Measurements from ENCODE around the gene DAB2.

The DAB2 gene

DNA sequence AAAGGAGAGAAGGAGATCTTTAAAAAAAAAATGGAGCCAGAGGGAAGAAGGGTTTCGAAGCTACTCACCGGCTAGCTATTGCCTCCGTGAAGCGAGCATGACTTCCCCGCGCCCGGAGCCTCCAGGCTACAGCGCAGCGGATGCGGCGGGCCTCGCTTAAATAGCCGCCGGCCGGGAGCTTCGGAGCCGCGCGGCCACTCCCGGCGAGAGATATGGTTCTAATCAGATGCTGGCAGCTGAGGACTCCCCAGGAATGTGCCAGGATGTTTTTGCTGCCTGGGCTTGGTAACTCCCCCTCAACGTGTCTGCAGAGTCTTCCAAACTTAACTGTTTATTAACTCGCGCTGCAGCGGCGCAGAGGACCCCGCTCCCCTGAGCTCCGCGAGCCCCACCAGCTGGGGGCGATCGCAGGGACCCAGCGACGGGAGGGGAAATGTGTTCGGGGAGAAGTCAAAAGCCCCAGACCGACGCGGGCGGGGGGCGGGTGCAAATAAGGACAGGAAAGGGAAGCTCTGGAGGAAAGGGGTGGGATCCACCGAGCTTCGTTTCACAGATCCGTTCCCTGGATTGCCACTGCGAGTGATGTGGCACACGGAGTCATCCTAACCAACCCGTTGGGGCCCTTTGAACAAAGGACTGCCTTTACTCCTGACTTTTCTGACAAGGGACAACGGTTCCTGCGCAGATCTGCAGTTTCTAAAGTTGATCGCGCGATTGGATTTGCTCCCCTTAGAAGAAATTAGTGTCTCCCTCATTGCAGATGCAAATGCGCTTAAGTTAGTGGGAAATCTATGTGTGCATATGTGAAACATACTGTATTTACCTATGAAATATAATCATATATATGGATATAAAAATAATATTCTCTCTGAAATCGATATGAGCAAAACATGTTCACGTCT is at the start of gene DAB2:
Gene DAB2 (minus strand): TSS at position 245 of the 902 bp plus-strand sequence. CDS start 30,660 bp downstream, outside the sequence.
- in situ Hi-C loops (cut with HindIII; ENCODE audit: low sequenced_read_pairs), result no loop called here

DNA sequence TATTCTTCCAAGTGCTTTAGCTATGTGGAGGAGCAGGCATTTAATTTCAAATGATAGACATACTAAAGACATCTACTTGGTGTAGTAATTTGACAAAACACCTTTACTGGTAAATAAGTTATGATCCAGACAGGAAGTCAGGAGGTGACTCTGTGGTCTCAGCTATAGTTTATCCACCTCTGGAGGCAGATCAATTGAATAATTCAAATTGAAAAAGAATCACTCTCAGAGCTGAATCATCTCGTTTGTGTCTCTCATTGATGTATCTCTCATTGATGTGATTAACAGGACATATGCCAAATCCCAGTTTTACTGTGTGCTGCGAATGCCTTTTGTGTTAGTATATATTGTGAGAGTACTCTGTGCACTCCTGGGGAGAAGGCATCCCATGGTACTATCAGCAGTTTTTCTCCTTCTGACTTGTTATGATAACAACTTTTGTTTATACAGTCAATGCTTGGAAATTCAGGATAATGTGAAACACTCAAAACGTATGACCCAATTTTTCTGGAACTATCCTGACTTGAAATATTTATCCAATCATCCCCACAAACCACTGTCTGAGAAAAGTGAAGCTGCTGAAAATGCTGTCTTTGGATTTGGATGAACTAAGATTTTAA is 48.5 kb upstream of the DAB2 start:
- in situ Hi-C loops (cut with HindIII; ENCODE audit: low sequenced_read_pairs), result no loop called here

DNA sequence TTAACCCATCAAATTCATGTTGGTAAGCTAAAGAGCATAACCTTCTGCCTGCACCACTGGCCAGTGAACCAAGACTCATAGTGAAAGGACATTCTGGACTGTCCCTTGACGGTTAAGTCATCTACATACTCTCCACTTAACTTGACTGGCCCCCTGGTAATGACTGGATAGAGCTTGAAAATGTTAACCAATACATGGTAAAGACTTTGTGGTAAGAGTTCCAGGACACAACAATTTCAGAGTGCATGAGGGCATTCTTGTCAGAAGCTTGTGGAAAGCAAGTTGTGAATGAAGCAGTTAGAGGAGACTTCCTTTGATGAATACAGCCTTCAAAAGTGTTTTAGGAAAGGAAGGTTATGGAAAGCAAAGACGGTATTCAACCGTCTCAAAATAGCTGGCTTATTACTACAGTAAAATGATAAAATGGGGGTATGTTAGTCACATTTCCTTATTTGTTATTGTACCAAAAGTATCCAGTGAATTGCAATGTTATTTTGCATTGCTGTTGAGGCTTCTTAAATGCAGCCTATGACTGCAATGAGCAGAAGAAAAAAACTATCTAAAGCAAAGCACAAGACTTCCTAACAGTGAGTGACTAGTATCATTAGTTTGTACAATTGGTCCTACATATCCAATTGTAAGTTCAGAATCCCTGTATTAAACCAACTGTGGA is 47.2 kb upstream of the DAB2 start:
- in situ Hi-C loops (cut with HindIII; ENCODE audit: low sequenced_read_pairs), result no loop called here

DNA sequence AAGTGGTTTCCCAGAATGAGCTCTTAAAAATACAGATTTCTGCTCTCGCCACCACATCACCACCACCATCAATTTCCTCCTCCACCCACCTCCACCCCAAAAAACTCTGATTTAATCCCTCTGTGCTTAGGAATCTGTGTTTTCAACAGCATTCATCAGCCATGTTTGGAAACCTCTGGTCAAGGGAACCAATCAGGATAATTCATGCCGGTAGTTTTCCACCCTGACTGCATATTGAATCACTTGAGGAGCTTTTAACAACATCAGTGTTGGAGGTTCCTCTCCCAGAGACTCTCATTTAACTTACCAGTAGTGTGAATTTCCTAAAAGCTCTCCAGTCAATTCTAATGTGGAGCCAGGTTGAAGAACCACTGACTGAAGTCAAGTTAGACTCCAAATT is 46.0 kb upstream of the DAB2 start:
- in situ Hi-C loops (cut with HindIII; ENCODE audit: low sequenced_read_pairs), result no loop called here

DNA sequence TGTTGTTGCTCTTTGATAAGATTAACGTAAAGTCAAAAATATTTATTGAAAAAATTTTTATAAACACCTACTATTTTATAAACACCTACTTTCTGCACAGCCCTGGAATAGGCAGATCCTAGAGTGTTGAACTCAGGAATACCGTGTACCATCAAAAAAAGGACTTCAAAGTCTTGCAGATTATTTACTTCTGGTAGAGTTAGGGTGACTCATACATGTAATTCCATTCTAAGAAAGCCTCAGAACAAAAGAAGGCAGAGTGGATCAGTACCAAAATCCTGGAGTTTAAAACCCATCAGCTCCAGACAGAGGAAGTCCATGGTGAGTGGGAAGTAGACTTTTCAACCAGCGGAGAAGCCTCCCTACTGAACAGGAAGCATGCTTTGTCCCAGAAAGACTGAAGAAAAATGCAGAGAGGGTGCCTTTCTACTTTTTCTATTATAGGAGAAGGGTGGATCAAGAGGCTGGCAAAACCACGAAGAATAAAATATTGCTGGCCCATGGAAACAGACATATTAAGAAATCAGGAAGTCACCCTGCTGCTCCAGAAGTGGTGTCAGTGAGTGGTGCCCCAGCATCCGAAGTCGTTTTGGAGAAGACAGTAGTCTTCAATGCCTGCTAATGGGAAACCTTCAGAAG is 45.1 kb upstream of the DAB2 start:
- in situ Hi-C loops (cut with HindIII; ENCODE audit: low sequenced_read_pairs), result no loop called here

DNA sequence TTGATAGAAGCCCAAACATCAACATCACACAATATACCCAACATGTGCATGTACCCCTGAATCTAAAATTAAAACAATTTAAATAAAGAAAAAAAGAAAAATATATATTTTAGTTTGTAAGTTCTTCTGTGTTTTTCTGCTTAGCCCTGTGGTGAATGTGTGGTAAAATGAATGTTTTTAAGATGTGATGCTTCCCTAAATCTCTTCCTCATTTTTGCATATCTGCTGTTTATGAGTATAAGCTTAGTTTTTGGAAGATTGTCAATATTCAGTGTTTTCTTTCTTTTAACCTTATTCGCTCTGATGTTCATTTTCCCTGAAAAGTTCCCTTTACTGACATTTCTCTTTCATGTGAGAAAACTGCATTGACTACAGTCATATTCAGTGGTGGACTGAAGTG is 44.4 kb upstream of the DAB2 start:
- in situ Hi-C loops (cut with HindIII; ENCODE audit: low sequenced_read_pairs), result no loop called here

DNA sequence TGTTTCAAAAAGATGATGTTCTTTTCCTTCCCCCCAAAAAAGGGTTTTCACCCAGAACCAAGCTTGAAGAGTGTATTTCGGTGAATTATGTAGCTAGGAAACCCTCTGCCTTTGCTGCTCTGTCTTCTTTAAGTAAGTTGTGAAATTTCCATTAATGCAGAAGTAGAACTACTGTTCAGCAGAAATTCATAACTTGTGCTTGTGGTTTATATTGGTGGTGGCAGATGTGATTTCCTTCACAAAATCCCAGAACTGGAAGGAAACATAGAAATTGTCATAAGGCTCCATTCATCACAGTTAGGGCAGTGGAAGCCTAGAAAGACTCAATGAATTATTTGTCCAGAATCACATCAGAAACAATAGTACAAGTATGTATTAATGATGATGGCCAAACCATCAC is 42.1 kb upstream of the DAB2 start:
- in situ Hi-C loops (cut with HindIII; ENCODE audit: low sequenced_read_pairs), result no loop called here

DNA sequence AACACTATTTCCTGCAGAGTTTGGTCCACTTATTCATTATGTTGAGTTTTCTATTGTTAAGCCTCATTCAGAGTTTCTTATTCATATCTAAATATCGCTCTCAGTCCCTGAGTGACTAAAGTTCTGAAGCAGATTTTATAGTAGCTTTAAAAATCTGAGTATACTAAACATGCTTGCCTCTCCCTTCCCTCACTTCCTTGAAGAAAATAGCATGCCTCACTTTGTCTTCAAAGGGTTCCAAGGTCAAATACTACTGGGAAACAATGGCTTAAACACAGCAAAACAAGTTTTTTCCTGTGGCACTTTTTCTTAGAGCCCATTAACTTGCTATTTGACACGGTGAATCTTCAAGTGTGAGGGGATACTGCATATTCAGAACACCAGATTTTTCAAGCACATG is 41.1 kb upstream of the DAB2 start:
- in situ Hi-C loops (cut with HindIII; ENCODE audit: low sequenced_read_pairs), result no loop called here

DNA sequence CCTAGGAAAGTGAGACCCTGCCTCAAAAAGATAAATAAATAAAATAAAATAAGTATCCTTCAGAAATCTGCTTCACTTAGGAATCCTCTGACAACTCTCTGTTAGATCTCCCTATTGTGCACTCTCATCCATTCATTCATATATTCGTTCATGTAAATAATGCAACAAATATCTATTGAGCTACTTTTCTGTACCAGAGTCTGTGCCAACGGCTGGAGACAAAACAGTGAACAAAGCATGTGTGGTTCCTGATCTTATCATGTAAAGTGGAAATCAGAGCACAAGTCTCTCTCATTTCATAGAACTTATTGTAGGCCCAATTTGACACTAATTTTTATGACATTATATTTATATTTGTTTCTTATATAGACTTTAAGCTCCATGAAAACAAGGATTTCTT is 40.3 kb upstream of the DAB2 start:
- in situ Hi-C loops (cut with HindIII; ENCODE audit: low sequenced_read_pairs), result no loop called here

DNA sequence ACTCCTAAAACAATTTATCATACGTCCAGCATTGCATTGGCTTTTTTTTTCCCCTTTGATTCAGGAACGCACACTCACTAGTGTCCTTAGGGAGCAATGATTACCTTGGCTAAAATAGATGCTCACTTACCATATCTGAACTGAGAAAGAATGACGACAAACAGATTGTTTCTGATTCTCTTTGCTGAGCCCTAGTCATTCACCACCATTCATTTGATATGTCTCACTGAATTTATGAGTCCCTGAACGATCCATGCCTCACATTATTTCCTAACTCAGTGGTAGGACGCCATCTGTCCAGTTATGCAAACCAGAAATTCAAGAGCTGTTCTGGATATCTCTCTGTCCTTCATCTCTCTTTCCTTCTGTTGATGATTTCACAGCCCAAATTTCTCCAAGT is 39.3 kb upstream of the DAB2 start:
- in situ Hi-C loops (cut with HindIII; ENCODE audit: low sequenced_read_pairs), result no loop called here

DNA sequence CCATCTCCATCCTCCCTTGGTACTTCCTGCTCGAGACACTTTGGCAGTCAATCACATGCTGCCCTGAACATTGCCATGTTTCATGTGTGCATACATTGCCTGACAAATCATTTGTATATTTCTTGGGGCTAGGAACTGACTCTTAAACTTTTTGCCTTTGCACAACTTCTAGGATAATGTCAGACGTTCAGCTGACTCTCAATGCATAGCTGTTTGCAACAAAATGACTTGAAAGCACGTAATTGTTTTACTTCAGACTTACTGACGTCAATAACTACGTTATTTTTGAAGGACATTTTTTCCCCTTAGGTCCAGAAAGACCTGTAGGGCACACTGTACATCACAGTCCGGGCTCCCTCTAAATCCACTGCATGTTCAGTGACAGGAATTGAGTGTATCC is 37.4 kb upstream of the DAB2 start:
- in situ Hi-C loops (cut with HindIII; ENCODE audit: low sequenced_read_pairs), result no loop called here

DNA sequence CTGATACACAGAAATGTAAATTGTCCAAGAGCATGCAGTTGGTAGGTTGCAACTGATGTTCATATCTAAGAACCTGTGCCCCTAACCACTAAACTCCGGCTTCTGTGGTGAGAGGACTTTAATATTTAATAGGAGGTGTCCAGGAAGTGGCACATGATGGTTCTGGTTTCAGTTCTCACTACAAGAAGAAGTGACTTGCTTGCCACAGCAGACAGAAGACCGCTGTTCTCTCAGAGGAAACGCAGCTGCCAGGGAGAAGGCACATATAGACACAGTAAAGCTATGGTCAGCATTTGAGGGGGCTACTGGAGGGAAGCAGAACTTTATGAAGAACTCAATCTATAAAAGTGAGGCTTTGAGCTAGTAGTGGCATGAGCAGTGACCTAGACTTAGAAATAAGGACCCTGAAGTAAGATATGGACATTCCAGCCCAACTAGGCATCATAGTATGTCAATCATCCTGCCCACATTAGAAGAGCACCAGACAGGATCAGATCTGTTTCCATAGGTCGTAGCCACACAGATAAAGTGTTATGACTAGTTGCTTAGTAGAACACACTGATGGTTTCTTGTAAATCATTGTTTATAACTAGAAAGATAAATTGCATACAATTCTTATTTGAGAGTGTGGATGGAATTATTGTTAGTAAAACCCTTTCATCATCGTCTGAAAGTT is 36.4 kb upstream of the DAB2 start:
- in situ Hi-C loops (cut with HindIII; ENCODE audit: low sequenced_read_pairs), result no loop called here

DNA sequence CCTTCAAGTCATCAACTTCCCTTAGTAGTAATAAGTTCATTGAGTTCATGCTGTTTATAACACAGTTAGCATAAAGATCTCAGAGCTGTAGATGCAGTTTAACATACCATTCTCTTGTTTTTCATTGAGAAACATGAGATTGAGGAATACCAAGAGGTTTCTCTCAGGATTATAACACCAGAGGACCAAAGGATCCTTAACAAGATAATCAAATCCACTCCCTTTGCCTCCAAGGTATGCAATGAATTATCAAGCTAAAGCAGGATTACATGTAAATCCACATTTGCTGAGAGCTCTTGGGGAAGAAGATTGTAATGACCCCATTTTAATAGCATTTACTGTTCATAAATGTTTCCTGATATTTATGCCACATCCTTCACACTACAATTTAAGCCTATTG is 35.1 kb upstream of the DAB2 start:
- in situ Hi-C loops (cut with HindIII; ENCODE audit: low sequenced_read_pairs), result no loop called here

DNA sequence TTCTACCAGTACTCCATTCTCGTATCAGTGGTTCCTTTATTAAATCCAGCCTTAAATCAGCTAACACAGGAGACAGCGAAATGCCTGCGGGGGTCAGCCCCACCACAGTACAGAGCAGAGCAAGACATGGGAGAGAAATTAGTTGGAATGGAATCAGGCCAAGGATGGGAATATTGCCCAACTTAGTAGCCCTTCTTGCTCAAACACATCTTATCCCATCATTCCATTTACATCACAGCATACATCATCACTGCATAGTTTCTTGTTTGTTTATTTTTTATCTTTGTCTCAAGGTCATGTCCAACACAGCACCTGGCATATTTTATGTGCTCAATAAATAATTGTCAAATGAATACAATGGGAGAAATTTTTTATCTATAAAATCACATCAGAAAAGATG is 34.3 kb upstream of the DAB2 start:
- in situ Hi-C loops (cut with HindIII; ENCODE audit: low sequenced_read_pairs), result no loop called here

DNA sequence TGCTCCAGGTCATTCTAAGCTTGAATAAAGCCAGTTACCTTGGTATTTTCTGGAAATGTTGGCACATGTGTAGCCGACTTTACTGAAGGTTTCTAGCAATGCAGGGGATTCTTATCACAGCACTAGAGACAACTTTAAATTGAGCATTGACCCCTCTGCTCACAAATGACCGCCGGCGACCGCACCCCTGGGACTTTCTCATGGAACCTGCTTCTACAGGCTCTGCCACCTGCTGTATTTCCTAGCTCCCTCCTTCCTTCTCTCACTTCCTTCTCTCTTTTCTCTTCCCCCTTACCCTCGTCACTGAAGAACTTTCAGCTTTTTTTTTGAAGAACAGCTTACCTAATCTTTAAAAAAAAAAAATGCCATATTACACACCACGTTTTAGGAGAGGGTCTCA is 30.9 kb upstream of the DAB2 start:
- in situ Hi-C loops (cut with HindIII; ENCODE audit: low sequenced_read_pairs), result no loop called here

DNA sequence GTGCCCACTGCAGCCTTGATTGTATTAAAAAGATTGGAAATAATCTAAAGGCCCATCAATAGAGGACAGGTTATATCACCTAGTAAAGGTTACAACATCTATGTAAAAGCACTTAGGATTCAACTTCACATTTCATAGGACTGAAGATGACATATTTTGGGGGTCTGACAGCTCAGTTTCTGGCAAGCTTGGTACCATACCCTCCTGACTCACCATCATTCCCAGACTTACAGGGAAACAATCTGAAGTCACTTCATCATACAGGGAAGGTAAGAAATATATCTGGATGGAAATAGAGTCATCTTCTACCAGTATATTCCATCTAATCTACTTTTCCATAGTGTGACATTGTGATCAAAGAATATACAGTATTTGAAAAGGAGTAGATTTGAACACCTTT is 28.8 kb upstream of the DAB2 start:
- in situ Hi-C loops (cut with HindIII; ENCODE audit: low sequenced_read_pairs), result no loop called here

DNA sequence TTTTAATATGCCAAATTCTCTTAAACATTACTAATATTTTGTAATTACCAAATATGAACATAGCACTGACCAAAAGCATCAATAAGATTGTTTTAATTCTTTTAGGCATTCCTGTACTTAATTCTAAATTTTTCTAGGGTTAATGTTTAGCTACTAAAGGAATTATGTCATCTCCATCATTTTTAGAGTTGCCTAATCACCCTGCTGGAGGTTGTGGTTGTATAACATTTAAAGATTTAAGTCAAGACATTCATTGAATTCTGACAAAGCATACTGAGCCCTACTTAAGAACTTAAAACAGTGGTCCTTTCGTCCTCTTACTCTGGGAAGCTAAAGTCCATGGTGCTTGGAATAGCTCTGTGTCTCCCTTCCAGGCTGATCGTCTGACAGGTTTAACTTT is 28.1 kb upstream of the DAB2 start:
- in situ Hi-C loops (cut with HindIII; ENCODE audit: low sequenced_read_pairs), result no loop called here

DNA sequence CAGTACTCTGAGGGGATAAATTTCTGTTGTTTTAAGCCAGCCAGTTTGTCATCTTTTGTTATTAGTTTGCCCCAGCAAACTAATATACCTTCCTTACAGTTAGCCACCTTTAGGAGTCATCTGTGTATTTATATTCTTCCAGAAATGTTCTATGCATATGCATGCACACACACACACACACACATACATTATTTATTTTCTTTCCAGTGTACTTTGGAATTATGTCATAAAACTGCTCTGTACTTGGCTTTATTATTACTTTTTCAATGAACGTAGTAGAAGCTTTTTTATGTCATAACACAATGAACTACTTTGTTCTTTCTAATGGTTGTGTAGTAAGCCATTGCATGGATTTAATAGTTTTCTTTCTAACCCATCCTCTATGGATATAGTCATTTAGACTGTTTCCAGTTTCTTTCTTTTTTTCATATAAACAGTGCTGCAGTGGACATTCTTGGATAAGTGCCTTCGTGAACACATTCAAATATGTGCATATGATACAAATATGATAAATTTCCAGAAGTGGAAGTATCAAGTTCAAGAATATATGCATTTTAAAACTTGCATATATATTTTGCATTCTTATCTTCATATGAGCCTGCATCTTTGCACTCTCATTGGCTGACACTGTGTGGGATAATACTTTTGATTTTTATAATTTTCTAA is 26.6 kb upstream of the DAB2 start:
- in situ Hi-C loops (cut with HindIII; ENCODE audit: low sequenced_read_pairs), result no loop called here

DNA sequence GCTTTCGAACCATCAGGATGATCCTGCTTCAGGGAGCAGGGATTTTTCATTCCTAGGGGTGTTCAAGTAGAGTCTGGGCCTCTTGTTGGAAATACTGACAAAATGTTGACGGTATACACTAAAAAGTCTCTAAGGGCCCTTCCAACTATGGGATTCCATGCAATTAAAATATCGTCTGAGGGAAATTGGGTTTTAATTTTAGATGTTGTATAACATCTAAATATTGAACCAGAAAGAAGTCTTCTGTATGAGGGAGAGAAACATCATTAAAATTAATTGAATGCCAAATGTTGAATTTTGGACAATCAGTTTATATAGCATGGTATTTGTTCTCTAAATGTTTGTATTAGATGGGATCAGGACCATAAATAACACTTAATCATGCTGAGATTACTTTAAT is 25.7 kb upstream of the DAB2 start:
- in situ Hi-C loops (cut with HindIII; ENCODE audit: low sequenced_read_pairs), result no loop called here

DNA sequence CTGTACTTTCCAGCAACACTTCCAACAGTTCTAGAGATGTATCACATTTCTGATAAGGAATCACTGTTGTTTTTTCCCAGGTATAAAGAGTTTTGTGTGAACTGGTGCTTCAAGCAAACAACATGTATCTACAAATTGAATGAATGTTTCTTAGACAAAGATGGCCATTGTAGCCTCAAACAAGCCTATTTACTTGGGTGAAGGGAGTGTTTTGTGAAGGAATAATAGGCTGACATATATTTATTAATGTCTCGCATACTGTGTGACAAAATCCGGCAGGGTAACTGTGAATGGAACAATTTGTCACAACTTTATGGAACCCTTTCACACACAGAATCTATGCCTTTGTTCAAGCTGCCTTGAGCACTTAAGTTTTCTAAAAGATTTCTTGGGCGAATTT is 24.8 kb upstream of the DAB2 start:
- in situ Hi-C loops (cut with HindIII; ENCODE audit: low sequenced_read_pairs), result no loop called here
